Epidermal melanocyte (primary cell): Measurements from ENCODE around the gene CCDC127.

ENCODE experiments used
- DNase-seq: peaks from one replicate; pipeline ENCODE4 v3.0.0; 2011; ENCODE audit warnings: low spot score; ENCODE audit not compliant: insufficient read length

CCDC127 gene

DNA sequence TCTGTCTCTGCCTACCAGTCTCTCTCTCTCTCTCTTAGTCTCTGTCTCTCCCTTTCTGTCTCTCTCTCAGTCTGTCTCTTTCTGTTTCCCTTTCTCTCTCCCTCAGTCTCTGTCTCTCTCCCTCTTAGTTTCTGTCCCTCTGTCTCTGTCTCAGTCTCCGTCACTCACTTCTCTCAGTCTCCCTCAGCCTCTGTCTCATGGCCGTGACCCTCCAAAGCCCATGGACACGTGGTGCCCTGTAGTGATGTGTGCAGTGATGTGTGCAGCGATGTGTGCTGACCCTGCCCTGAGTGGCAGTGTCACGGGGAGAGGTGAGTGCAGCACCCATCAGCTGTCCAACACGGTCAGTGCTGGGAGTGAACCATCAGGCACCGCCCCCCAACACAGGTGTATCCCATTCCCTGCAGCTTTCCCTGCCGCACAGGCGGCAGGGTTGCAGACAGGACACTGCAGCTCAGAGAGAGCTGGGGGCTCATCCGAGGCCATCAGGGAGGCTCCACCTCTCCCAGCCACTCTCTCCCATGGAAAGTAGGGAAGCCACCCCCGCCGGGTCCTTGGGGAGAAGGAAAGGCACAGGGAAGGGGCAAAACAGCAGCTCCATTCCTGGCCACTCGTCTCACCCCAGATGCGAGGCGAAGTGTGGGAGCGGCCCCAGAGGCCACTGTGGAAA, 27.5 kb downstream of the CCDC127 start:
- DNase-seq, result no peak

DNA sequence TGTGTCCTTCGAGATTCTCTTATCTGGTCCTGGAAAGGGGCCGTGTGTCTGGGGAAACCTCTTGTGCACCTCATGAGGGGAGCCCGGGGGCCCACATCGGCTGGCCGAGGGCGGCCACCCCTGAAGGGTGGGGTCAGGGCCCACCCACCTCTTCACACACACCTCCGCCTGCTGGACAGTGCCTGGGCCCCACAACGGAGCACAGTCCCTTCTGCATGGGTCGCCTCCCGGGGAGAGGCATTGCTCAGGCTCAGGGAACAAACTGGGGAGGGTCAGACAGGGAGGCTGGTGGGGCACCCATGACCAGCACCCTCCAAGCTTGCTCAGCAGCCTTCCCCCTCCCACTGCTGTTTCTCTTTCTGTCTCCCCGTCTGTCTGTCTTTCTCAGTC, 28.0 kb downstream of the CCDC127 start:
- DNase-seq, result no peak

- no peak for DNase-seq
Observed at GRCh38 chr5:189486-189885, 28.5 kb downstream of the CCDC127 start.

GRCh38 chr5:188488-189481, 29.2 kb downstream of the CCDC127 start:
- DNase-seq, result peak; percentile 96

DNA sequence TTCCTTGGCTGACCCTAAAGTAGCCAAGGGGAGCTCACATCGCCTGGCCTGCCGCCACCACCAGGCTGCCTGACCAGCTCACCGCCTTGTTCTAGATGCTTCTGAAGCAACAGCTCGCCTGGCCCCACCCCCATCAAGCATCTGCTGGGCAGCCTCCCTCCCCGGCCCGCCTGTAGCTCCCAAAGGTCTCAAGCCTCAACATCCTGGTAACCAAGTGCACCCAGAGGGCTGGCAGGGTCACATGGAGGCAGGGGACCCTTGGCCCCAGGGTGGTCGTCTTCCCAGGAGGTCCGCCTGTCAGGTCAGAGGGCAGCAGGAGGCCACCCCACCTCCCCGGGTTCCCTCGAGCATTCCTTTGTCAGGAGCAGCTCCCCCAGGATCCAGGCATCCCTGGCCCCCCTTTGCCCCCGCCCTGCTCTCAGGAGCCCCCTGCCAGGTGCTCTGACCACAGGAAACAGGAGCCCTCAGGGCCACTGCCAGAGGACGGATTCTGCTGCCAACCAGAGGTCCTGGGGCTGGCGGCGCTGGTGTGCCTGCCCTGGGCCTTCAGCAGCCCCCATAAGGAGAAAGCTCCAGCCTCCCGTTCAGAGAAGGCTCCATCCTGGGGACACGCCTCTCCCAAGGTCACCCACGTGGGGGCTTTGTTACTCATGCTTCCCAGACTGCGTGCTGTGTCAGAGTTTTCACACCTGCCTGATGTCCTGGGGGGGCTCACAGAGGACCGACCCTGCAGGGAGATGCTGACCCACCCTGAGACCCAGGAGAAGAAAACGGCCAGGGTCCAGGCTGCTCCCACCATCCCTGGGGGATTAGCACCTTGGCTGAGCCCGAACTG, 30.1 kb downstream of the CCDC127 start:
- no peak for DNase-seq

GRCh38 chr5:187042-187431, 30.9 kb downstream of the CCDC127 start:
- no peak for DNase-seq

GRCh38 chr5:186091-187041, 31.6 kb downstream of the CCDC127 start:
- no peak for DNase-seq

DNA sequence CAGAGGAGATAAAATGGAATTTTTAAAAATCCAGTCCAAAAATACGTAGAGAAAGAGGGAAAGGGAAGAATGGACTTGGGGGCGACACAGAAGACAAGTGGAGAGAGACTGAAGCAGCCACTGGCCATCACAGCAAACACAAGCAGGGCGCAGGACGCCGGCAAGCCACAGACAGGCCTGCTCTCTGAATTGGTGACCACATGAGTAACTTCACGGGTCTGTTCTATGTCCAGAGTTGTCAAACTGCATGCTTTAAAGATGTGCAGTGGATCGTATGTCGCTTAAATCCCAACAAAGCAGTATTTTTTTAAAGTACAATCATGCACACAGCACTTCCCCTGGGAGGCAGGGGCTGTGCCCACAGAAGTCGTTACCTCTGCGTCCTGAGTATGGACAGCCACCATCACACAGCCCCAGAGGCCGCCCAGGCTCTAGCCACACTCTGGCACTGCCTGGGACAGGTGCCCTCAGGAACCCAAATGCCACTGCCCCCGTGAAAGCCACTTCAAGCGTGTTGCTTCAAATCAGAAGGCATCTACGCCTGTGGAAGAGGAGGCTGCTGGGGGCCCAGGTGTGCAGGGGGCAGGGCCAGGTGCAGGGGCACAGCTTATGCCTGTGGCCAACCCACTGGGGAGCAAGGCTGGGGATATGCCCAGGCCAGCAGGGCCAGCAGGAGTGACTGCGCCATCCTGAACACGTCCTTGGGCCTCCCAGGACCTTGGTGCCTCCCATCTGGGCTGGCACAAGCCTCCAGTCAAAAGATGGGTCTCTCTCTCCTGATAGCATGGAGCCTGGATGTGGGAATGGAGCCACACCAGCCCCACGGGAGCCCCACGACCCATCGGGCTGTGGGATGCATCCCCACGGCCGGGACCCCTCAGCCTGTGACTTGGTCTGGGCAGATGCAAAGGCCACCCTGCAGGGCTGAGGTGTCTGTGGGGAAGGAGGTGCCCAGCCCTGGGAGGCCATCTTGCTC, 32.6 kb downstream of the CCDC127 start:
- DNase-seq, result no peak

DNA sequence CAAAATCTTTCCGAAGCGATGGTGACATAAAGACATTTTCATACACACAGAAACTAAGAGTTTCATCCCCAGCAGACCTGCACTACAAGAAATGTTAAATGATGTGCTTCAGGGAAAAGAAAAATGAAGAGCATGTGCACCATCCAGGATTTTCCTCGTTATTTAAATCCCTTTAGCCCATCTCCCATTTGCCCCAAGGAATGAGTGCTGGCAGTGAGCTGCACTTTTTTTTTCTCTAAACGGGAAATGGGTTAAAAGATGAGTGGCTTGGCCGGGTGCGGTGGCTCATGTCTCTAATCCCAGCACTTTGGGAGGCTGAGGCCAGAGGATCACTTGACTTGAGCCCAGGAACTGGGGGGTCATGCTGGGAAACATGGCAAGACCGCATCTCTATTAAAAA, 33.5 kb downstream of the CCDC127 start:
- DNase-seq, result no peak

DNA sequence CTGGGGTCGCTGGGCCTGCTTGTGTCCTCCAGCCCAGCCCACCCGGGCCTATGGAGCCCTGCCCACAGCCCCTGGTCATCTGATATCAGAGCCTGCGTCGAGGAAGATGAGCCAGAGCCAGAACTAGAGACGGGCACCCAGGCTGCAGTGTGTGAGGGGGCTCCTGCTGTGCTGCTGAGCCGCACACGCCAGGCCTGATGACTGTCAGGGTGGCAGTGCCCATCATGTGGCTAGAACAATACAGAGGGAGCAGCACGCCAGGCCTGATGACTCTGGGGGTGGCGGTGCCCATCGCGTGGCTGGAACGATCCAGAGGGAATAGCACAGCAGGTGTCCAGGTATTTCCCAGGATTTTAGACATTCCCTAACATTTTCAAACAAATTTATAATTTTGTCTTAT, 35.8 kb downstream of the CCDC127 start:
- DNase-seq, result no peak

GRCh38 chr5:181566-181965, 36.4 kb downstream of the CCDC127 start:
- DNase-seq, result no peak

DNA sequence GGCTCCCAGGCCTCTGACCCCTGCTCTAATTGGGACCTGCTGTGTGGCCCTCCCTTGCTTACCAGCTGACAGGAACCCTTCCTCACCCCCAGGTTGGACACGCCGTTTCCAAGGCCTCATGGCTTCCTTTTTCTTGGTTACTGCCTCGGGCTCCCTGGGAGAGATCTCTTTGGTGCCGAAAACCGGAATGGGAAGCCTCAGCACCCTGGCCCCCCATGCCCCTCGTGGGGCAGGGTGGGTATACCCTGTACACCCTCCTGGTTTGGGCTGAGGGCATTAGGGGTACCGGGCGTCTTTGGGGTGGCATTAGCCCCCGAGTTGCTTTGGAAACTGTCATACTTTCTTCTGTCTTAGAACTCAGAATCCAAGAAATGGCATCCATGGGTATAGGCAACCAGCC, 36.8 kb downstream of the CCDC127 start:
- no peak for DNase-seq

- DNase-seq, result no peak
Observed at GRCh38 chr5:180286-180918, 37.6 kb downstream of the CCDC127 start.

GRCh38 chr5:179401-179800, 38.6 kb downstream of the CCDC127 start:
- no peak for DNase-seq

GRCh38 chr5:178110-178509, 39.8 kb downstream of the CCDC127 start:
- DNase-seq, result no peak

GRCh38 chr5:176296-176823, 41.6 kb downstream of the CCDC127 start:
- no peak for DNase-seq

- no peak for DNase-seq
Observed at GRCh38 chr5:174876-175465, 43.0 kb downstream of the CCDC127 start.

DNA sequence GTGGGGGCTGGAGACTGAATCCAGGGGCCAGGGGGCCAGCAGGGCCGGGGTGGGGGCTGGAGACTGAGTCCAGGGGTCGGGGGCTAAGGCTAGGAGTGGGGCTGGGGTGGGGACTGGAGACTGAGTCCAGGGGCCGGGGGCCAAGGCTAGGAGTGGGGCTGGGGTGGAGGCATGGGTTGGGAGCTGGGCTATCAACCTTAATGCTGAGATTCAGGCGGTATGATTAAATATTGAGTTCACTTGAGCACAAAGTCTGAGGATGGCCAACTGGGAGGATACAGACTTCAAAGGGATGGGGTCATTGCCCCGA, 43.7 kb downstream of the CCDC127 start:
- DNase-seq, result no peak
